GM18873 (cell line): ENCODE data around the gene SHC2.
"Not testable (repeated sequence)": the region's sequence is repeated elsewhere in the genome, so short reads cannot be mapped to it uniquely, and the experiment has no call there.

ENCODE experiments used
- ATAC-seq: cut with Tn5 transposase; IDR thresholded peaks from one replicate; pipeline ENCODE4 v1.9.1; 2021; ENCODE audit warnings: mild to moderate bottlenecking, moderate library complexity, moderate number of reproducible peaks; ENCODE audit not compliant: unreplicated experiment, low FRiP score

The SHC2 gene

DNA sequence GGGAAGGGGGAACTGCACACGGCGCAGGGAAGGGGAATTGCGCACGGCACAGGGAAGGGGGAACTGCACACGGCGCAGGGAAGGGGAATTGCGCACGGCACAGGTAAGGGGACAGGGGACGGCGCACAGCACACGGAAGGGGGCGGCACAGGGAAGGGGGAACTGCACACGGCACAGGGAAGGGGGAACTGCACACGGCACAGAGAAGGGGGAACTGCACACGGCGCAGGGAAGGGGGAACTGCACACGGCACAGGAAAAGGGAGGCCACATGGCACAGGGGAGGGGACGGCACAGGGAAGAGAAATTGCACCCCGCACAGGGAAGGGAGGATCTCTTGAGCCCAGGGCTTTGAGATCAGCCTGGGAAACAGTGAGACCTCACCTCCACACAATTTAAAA, 33.2 kb downstream of the SHC2 start:
- ATAC-seq: not testable (repeated sequence)

DNA sequence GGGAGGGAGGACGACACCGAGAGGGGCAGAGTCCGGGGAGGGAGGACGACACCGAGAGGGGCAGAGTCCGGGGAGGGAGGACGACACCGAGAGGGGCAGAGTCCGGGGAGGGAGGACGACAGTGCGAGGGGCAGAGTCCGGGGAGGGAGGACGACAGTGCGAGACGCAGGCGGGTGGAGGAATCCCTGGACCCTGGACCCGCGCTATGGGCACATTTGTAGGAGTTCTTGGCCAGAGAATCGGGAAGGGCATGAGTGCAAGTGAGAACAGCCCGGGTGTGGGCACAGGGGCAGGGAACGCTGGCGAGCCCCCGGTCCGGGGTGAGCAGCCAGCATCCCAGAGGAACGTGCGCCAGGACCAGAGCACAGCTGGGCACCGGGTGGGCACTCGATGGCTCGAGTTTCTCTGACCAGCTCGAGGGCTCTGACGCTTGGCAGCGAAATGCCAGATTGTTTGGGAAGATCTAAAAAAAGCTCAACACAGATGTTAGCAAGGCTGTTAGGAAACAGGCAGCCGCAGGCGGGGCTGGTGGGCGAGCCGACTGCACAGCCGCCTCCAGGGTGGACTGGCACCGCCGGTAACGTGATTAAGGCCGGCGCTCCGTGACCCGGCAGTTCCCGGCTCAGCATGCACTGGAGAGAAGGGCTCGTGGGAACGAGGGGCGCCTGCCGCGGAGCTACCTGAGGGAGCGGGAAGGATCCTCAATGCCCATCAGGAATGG, 33.9 kb downstream of the SHC2 start:
- no peak for ATAC-seq

DNA sequence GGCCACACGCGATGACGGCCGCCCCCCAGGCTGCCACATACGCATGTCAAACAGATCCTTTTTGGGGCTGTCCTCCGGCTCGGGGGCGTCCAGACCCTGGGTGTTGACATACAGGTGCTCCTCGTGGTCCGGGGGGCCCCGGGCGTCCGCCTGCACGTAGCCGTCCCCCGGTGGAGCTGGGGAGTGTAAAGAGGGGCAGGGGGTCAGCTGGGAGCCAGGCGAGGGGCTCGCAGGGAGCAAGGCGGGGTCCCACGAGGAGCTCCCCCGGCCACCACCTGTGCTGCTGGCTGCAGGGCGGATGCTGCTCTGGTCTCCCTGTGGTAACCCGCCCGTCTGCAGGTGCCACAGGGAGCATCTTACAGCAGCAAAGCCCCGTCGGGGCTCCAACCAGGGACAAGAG, 35.8 kb downstream of the SHC2 start:
- no peak for ATAC-seq

DNA sequence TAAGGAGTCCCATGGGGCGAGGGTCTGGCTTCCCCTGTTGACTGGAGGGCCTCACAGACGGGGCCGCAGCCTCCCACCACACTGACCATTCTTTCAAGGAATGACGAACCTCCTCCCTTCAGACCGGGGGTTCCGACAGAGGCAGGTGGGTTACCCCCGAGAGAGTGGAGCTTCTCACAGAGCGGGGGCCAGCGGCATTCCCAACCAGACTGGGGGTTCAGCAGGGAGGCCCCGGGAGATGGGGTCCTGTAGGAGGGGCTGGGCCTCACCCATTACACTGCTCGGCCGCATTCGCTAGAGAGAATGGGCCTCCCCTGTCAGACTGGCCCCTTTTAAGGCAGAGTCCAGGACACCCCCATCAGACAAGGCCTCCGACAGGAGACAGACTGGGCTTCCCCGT, 36.3 kb downstream of the SHC2 start:
- ATAC-seq: no peak

DNA sequence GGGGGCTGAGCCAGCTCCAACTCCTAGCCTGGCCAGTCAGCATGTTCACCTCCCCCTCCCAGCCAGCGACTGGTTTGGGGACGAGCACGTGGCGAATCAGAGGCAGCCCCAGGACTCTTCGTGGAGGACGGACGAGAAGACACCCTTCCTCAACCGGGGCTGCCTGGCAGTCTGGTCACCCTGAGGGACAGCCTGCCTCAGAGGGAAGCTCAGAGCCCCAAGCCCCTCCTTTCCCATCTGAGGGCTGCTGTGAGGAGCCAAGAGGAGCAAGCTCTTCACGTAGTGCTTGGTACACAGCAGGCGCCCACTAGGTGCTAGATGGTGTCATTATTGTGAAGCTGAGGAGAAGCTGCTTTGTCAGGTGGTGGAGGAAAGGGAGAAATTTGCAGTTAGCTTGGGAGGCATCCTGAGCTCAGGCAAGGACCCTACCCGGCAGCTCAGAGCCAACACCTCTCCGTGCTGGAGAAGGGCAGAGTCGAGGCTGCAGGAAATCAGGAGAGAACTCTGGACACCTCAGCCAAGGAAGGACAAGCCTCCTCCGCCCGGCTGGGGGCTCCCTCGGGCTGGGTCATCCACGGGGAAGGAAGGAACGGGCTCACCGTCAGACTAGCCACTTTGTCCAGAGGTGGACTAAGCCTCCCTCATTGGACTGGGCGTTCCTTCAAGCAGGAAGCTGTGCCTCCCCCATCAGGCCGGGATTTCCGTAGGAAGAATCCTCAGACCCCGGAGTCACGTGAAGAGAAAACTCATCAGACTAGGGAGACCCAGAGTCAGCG, 37.0 kb downstream of the SHC2 start:
- ATAC-seq: no peak

DNA sequence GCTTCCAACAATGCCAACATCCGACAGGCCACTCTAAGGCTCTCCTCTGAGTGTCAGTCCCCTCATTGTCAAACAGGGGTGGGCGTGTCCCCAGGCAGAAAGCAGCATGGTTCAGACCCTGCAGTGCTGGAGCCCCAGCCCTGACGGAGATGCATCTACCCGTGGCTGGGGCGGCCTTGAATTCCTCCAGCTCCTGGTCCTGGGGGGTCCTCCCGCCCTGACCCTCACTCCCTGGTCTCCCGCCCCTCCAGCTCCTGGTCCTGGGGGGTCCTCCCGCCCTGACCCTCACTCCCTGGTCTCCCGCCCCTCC, 38.0 kb downstream of the SHC2 start:
- ATAC-seq: not testable (repeated sequence)

DNA sequence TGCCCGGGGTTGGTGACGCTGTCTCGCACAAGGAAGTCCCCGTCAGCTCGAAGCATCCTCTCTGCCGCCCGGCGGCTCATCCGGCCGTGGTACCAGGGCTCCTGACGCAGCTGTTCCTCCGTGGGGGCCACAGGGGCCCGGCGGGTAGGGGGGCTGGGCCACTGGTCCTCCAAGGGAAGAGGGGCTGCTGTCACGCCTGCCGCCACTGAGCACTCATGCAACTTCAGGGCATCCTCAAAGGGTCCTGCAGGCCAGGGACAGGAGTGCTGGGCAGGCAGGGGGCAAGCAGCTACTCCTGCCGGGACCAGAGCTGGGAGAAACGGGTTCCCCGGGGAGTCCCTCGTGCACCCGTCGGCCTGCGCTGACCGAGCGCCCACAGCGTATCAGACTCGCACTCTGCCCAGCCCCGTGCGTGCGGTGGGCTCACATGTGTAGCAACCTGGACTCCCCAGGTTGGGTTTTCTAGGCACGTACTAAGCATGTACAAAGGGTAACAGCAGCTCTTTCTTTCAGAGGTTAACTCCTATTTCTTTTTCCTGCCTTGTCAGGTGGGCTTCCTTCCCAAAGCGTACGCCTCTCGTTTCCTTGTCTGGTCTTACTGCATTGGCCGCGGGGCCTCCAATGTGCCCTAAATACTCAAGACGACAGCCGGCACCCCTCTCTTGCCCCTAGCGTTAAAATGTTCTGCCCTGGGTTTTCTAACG, 38.5 kb downstream of the SHC2 start:
- ATAC-seq: no peak

DNA sequence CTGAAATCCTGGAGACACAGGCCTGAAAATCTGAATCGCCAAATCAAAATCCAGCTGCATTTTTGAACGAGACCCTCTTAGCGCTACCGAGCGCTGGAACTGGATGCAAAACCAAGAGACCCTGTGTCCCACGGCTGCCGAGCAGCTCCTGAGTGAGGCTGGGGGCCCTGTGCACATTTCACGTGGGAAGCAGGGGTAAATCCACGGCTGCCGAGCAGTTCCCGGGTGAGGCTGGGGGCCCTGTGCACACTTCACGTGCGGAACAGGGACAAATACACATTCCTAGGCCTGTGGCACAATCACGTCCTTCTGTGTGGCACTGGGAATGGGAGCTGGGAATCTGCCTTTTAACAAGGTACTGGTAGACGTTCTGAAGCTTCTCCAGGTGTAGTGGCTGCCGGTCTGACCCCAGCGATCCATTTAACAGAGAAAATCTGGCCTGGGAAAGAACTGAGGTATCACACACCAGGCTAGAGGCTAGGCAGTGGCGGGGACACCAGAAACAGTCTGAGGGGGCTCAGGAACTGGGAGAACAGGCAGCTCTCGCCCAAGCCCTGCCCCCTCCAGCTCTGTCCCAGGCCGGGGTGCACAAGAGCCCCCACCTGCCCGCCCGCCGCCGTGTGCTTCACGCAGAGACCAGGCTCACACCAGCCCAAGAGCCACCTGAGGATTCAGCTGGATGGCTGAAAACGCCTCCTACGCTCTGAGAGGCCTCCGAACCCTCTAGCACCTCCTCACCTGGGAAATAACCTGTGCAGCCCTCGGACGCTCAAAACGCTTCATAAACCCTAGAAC, 40.9 kb downstream of the SHC2 start:
- ATAC-seq: no peak

DNA sequence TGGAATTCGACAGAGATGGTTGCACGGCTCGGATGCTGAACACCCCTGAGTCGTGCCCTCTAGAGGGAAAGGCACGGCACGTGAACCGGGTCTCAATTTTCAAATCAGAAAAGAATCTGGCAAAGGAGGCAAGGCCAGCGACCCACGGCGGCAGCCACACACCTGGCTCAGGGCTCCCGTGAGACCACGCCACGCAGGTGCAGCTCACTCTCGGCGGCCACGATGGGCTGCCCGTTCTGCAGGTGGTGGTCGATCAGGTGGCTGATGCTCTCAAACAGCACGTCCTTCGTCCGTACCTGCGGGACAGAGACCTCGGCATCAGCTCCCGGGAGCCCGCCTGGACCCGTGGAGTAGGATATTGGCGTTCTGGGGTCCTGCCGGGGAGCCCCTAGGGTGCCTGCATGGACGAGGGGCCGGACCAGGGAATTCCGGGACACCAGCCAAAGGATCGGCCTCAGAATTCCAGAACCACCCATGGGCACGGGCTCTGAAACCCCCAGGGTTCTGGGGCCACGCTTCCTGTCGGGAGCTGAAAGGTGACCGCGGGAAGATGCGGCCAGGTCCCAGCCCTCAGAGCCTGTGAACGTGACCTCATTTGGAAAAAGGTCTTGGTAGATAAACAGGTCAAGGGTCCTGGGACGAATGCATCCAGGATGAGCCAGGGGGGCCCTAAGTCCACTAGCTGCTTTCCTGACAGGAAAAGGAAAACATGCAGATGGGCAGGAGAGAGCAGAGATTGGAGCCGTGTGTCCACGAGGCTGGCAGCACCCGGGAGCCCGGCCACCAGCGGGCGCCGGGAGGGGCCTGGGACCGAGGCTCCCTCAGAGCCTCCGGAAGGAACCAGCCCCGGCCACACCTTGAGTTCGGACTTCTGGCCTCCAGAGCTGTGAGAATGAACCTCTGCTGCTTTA, 41.8 kb downstream of the SHC2 start:
- no peak for ATAC-seq

DNA sequence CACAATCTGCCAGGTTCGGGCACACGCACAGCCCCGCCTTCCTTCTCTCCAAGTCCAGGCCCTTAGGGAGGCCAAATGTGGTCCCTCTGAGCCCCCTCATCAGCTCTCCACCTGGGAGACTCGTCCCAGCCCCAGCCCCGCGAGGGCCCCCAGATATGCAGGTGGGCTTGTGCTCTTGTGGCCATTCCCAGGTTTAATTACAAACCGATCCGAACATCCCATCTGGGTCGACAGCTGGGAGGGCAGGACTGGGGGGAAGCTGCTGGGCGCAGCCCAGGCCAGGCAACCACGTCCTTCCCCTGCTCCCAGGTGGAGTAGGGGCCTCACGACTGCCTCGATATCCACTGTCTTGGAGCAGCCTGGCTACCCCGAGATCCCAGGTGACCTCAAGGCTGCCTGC, 44.4 kb downstream of the SHC2 start:
- ATAC-seq: no peak

DNA sequence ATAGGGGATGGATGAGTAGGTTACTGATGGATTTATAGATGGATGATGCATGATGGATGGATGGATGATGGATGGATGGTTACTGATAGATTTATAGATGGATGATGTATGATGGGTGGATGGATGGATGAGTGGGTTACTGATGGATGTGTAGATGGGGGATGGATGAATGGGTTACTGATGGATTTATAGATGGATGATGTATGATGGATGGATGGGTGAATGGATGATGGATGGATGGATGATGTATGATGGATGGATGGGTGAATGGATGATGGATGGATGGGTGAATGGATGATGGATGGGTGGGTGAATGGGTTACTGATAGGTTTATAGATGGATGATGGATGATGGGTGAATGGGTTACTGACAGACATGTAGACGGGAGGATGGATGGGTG, 45.5 kb downstream of the SHC2 start:
- ATAC-seq: no peak

DNA sequence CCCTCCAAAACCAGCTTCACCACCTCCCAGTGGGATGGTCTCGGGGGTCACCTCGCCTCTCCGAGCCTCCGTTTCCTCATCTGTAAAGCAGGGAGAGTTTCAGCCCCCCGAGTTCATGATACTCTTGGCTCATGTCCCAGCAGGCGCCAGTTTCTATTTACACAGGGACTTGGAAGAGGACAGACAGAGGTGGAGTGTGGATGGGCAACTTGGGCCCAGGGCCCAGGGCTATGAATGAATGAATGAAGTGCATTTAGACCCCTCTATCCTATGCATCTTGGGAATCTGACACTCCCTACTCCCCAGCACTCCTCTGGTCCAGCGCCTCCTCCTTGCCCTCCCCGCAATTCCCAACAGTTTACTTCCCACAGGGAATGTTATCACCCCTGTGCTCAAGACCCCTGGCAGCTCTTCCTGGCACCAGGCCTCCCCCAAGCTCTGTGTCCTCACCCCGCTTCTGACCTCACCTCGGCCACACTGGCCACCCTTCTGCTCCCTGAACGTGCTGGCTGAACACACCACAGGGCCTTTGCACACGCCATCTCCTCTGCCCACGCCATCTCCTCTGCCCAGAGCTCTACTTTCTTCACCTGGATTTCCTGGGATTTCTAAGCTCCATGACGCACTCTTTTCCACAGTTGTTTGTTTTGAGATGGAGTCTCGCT, 46.9 kb downstream of the SHC2 start:
- no peak for ATAC-seq

DNA sequence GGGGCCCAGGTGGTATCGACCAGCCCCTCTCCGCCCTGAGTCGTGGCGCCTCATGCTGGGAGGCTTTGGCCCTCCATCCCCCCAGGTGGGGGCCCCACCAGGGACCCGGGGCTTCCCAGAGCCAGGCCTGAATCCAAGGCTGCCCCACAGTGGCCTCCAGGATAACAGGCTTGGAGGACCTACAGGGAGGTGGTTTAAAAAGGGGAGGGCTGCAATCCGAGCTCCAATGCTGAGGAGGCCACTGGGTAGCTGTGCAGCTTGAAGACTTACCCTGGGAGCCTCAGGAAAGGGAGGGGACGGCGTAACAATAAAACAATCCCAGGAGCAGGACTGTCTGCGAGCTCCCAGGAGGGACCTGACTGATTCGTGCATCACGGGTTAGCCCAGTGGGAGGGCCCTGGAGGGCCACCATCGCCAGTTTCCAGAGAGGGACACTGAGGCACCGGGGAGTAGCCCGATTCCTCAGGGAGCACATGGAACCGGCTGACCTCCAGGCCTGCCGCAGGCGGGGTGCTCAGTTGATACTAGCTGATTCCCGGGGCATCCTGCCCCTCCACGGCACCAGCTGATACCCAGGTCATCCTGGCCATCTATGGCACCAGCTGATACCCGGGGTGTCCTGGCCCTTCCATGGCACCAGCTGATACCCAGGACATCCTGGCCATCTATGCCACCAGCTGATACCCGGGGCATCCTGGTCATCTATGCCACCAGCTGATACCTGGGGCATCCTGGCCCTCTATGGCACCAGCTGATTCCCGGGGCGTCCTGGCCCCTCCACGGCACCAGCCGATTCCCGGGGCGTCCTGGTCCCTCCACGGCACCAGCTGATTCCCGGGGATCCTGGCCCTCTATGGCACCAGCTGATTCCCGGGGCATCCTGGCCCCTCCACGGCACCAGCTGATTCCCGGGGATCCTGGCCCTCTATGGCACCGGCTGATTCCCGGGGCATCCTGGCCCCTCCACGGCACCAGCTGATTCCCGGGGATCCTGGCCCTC, 48.2 kb downstream of the SHC2 start:
- no peak for ATAC-seq

DNA sequence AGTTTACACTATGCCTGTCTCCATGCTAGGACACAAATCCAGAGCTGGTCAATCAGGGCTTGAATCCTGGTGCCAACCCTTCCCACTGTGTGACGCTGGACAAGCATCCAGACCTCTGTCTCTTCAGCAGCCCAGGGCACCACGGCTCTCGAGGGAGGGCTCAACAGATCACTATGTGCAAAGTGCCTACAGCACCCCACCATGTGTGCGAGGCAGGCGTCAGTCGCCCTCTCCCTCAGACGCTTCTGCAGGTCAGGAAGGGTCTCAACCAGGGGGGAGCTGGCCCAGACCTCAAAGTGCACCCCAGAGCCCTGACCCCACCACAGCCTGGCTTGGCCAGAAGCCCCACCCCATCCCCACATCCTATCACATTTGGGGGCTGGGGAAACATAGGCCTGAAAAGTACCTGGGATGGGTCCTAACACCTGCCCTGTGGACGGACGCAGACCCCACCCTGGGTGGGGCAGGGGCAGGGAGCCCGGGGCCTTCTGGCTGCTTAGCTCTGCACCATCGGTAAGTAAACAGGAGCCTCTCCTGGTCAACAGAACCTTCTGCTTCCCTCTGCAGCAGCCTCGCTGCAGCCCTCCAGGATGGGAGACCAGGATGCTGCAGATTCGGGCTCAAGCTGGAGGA, 49.0 kb downstream of the SHC2 start:
- no peak for ATAC-seq

DNA sequence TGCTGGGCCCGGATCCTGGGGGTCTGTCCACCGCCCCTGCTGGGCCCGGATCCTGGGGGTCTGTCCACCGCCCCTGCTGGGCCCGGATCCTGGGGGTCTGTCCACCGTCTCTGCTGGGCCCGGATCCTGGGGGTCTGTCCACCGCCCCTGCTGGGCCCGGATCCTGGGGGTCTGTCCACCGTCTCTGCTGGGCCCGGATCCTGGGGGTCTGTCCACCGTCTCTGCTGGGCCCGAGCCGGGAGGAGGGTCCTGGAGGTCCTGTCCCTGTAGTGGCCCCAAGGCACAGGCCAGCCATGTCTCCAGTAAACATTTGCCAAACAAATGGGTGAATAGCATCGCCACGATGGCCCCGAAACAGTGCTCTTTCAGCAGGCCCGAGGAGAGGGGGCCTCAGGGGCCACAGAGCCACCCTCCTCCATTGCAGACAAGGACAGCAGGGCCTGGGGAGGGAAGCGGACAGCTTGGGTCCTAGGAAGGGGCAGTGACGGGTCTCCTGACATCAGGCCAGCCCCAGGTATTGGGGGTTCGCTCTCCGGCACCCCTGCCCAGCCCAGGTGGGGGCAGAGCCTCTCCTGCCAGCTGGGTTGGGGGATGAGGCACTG, 49.6 kb downstream of the SHC2 start:
- not testable (repeated sequence) for ATAC-seq

DNA sequence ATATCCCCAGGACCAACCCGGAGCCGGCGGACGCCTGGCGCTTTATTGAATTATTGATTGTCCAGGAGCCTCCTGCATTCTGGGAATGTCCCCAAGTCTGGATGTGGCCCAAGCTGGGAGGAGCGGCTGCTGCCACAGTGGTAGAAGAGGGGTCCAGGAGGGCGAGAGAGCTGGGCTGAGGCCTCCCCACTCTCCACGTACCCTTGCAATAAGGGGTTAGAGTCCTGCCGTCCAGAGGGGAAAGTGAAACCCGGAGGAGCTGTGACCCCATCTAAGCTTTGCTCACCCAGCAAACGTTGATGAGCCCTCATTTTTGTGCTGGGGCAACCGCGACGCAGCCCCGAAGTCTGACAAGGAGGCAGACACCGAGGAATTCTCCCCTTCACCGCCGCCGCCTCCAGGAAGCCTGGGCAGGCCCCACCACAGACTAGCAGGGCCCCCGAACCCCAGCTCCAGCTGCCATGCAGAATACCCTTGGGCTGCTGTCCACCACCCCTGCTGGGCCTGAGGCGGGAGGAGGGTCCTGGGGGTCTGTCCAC, 50.5 kb downstream of the SHC2 start:
- ATAC-seq: no peak
